Neural progenitor cell (in vitro differentiated cells): ENCODE data around the gene ESR2. TPM values are rescaled to one million over a fixed set of nuclear protein-coding genes. Genes with fewer than 3 reads are reported as not detected.

Source experiments
- DNase-seq: peaks from one replicate; pipeline ENCODE4 v3.0.0-alpha.2; 2016; ENCODE audit warnings: low spot score
- H2AFZ ChIP-seq: fragments of 200-600 bp; sonication (generic); replicated peaks from 2 replicates; pipeline ENCODE4 v1.6.1; 2016; ENCODE audit warnings: antibody characterized with exemption
- H3F3A ChIP-seq: fragments of 200-600 bp; sonication (generic); 2 replicates; pipeline ENCODE4 v1.6.1; 2016; ENCODE audit warnings: antibody characterized with exemption, low read depth
- H3K27ac ChIP-seq: fragments of 200-600 bp; sonication (generic); 2 replicates; pipeline ENCODE4 v1.5.1; 2016; ENCODE audit warnings: mild to moderate bottlenecking
- H3K27me3 ChIP-seq: fragments of 200-600 bp; sonication (generic); 2 replicates; pipeline ENCODE4 v1.6.1; 2016; ENCODE audit warnings: mild to moderate bottlenecking, moderate library complexity
- H3K36me3 ChIP-seq: fragments of 200-600 bp; sonication (generic); 2 replicates; pipeline ENCODE4 v1.5.1; 2016
- H3K4me1 ChIP-seq: fragments of 200-600 bp; sonication (generic); 2 replicates; pipeline ENCODE4 v1.6.1; 2016; ENCODE audit warnings: mixed run types
- H3K4me2 ChIP-seq: fragments of 200-600 bp; sonication (generic); 2 replicates; pipeline ENCODE4 v1.6.1; 2016
- H3K4me3 ChIP-seq: fragments of 200-600 bp; sonication (generic); 2 replicates; pipeline ENCODE4 v1.5.1; 2016
- H3K79me2 ChIP-seq: fragments of 200-600 bp; sonication (generic); 2 replicates; pipeline ENCODE4 v1.6.1; 2016; ENCODE audit warnings: low read depth
- H3K9ac ChIP-seq: fragments of 200-600 bp; sonication (generic); 2 replicates; pipeline ENCODE4 v1.6.1; 2016
- H3K9me3 ChIP-seq: fragments of 200-600 bp; sonication (generic); 2 replicates; pipeline ENCODE4 v1.5.1; 2016; ENCODE audit warnings: low read depth
- H4K20me1 ChIP-seq: fragments of 200-600 bp; sonication (generic); 2 replicates; pipeline ENCODE4 v1.6.1; 2016; ENCODE audit warnings: low read depth
- H3K27ac Mint-ChIP-seq: 3 replicates; pipeline ENCODE4 v1.8.0; 2021; ENCODE audit warnings: mixed read lengths
- H3K27me3 Mint-ChIP-seq: 2 replicates; pipeline ENCODE4 v1.8.0; 2022; ENCODE audit warnings: low read depth, mild to moderate bottlenecking, inconsistent platforms, moderate library complexity, mixed read lengths; ENCODE audit not compliant: insufficient read depth
- H3K36me3 Mint-ChIP-seq: 3 replicates; pipeline ENCODE4 v1.8.0; 2021; ENCODE audit warnings: mixed read lengths
- H3K4me1 Mint-ChIP-seq: 3 replicates; pipeline ENCODE4 v1.8.0; 2021; ENCODE audit warnings: mixed read lengths
- H3K4me3 Mint-ChIP-seq: 3 replicates; pipeline ENCODE4 v1.8.0; 2021; ENCODE audit warnings: mild to moderate bottlenecking, moderate library complexity, mixed read lengths
- H3K9me3 Mint-ChIP-seq: 3 replicates; pipeline ENCODE4 v1.8.0; 2020; ENCODE audit warnings: mixed read lengths
- EZH2 ChIP-seq: fragments of 200-600 bp; sonication (generic); IDR thresholded peaks from 2 replicates; pipeline ENCODE4 v1.6.1; 2017; ENCODE audit warnings: antibody characterized with exemption, mild to moderate bottlenecking, moderate library complexity
- EZH2phosphoT487 ChIP-seq: fragments of 200-600 bp; sonication (generic); IDR thresholded peaks from 2 replicates; pipeline ENCODE4 v1.6.1; 2017; ENCODE audit warnings: antibody characterized with exemption
- total RNA-seq: library from RNA; depleted of rRNA; stranded (reverse); fragments of >200 nt; gene quantifications from 2 replicates; pipeline ENCODE4 v1.2.3, GENCODE V29; 2015; ENCODE audit warnings: low replicate concordance
- TF ChIP-seq, protein P1 (sequence below): fragments of 200-600 bp; sonication (generic); IDR thresholded peaks from 2 replicates; pipeline ENCODE4 v1.5.1; 2017; ENCODE audit warnings: antibody characterized with exemption, mild to moderate bottlenecking

ESR2 gene
- total RNA-seq, 1 donor from 2014 or later = 0.21 TPM

DNA sequence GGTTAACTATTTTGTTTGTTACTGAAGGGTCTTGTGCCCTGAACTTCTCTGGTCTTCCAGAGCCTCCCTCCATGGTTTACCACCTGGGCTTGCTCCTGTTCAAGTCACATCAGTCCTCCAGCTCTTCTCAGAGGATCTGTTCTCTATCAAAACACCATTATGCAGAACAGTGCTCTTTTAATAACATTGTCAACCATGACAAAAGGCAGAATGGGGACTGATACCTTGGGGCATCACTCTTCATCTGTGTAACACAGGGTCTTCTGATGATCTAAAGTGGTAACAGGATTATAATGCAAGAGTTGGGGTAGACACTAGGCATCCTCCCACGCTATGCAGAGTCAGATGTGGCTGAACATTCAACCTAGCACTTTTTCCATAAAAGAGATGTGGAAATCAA, 38.4 kb downstream of the ESR2 start:
- H3K4me2 ChIP-seq = no peak overlapping the region
- no peaks in the 10 kb centered on the region for H3K36me3 Mint-ChIP-seq
- H2AFZ ChIP-seq = no peak overlapping the region
- peaks cover under 1% of the 10 kb centered on the region for H3K27me3 Mint-ChIP-seq
- H3K79me2 ChIP-seq = no peaks in the 10 kb centered on the region
- no peak overlapping the region for H3K9ac ChIP-seq
- no peak for DNase-seq
- no peak overlapping the region for H3K27ac Mint-ChIP-seq
- H3K27ac ChIP-seq = no peak overlapping the region
- H3K4me3 Mint-ChIP-seq = no peak overlapping the region
- peaks cover 6% of the 10 kb centered on the region for H3K4me1 Mint-ChIP-seq
- no peak overlapping the region for H3K4me3 ChIP-seq
- no peaks in the 10 kb centered on the region for H3K36me3 ChIP-seq
- no peaks in the 10 kb centered on the region for H3K9me3 Mint-ChIP-seq
- H3K9me3 ChIP-seq = no peaks in the 10 kb centered on the region
- H4K20me1 ChIP-seq = no peaks in the 10 kb centered on the region
- H3K27me3 ChIP-seq = no peaks in the 10 kb centered on the region
- H3F3A ChIP-seq = no peaks in the 10 kb centered on the region
- H3K4me1 ChIP-seq = peaks cover 1% of the 10 kb centered on the region
- TF ChIP-seq EZH2 (no peak), EZH2phosphoT487 (no peak)
- TF ChIP-seq, protein P1, sequence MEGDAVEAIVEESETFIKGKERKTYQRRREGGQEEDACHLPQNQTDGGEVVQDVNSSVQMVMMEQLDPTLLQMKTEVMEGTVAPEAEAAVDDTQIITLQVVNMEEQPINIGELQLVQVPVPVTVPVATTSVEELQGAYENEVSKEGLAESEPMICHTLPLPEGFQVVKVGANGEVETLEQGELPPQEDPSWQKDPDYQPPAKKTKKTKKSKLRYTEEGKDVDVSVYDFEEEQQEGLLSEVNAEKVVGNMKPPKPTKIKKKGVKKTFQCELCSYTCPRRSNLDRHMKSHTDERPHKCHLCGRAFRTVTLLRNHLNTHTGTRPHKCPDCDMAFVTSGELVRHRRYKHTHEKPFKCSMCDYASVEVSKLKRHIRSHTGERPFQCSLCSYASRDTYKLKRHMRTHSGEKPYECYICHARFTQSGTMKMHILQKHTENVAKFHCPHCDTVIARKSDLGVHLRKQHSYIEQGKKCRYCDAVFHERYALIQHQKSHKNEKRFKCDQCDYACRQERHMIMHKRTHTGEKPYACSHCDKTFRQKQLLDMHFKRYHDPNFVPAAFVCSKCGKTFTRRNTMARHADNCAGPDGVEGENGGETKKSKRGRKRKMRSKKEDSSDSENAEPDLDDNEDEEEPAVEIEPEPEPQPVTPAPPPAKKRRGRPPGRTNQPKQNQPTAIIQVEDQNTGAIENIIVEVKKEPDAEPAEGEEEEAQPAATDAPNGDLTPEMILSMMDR = no peak

DNA sequence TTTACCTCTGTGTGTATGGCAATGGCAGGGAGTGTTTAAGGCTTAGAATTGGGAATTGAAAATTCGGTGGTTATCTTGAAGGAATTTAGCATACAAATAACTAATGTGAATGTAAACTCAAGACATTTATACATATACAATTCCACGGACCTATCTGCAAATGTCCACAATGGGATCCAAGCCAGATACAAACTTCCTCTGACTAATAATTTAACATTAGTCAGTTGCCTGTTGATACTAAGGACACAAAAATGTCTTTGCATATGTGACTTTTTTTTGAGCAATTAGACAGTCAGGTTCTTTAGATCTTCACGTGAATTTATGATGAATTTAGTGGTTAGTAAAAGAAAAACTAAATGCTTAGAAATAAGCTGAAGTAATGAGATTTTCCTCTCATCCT, 40.5 kb downstream of the ESR2 start:
- Mint-ChIP-seq H3K9me3 (no peaks in the 10 kb centered on the region), H3K36me3 (no peaks in the 10 kb centered on the region), H3K4me3 (no peak overlapping the region), H3K4me1 (peaks cover 16% of the 10 kb centered on the region), H3K27me3 (peaks cover 3% of the 10 kb centered on the region), H3K27ac (no peak overlapping the region)
- Histone ChIP-seq H3K4me2 (no peak overlapping the region), H3K9me3 (no peaks in the 10 kb centered on the region), H3K4me1 (peaks cover 9% of the 10 kb centered on the region), H2AFZ (no peak overlapping the region), H4K20me1 (no peaks in the 10 kb centered on the region), H3K4me3 (no peak overlapping the region), H3K79me2 (no peaks in the 10 kb centered on the region), H3F3A (no peaks in the 10 kb centered on the region), H3K9ac (no peak overlapping the region), H3K36me3 (no peaks in the 10 kb centered on the region), H3K27me3 (no peaks in the 10 kb centered on the region), H3K27ac (no peak overlapping the region)
- TF ChIP-seq EZH2 (no peak), EZH2phosphoT487 (no peak)
- TF ChIP-seq, protein P1 = no peak
- no peak for DNase-seq

DNA sequence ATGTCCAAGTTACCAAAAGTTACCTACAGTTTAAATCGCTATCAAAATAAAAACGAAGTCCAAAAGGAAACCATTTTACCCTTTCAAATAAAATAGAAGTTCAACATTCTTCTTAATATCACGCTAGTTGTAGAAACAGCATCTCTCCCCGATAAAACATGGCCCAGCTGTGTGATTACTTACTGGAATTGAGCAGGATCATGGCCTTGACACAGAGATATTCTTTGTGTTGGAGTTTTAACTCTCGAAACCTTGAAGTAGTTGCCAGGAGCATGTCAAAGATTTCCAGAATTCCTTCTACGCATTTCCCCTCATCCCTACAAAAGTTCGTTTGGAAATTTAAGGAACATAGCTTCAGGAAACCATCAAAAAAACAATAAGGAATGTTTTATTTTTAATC, 44.8 kb downstream of the ESR2 start:
- Histone ChIP-seq H3F3A (no peaks in the 10 kb centered on the region), H2AFZ (no peak overlapping the region), H3K9ac (no peak overlapping the region), H3K9me3 (no peaks in the 10 kb centered on the region), H4K20me1 (no peaks in the 10 kb centered on the region), H3K27me3 (no peaks in the 10 kb centered on the region), H3K36me3 (no peaks in the 10 kb centered on the region), H3K79me2 (no peaks in the 10 kb centered on the region), H3K4me2 (no peak overlapping the region), H3K4me1 (peaks cover 9% of the 10 kb centered on the region), H3K27ac (no peak overlapping the region), H3K4me3 (no peak overlapping the region)
- Mint-ChIP-seq H3K9me3 (no peaks in the 10 kb centered on the region), H3K4me1 (peaks cover 16% of the 10 kb centered on the region), H3K36me3 (no peaks in the 10 kb centered on the region), H3K4me3 (no peak overlapping the region), H3K27me3 (peaks cover 3% of the 10 kb centered on the region), H3K27ac (no peak overlapping the region)
- TF ChIP-seq EZH2phosphoT487 (no peak), EZH2 (no peak)
- TF ChIP-seq, protein P1 = no peak
- DNase-seq = no peak

DNA sequence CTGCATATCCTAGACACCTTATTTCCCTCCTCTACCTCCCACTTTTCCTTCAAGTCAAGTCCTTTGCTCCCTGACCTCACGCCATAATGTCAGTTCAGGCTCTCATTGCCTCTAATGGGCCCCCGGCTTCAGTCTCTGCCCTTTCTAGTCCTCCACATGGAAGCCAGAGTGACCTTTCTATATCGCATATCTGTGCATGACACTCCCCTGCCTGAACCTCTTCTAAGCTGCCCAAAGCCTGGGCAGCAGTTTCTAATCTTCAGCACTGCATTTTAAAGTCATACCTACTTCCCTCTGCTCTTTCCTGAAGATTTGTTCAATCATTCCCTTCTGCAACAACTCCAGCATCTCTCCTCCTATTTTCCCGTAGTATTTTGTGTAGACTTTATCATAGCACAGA, 45.5 kb downstream of the ESR2 start:
- Mint-ChIP-seq H3K9me3 (no peaks in the 10 kb centered on the region), H3K27ac (no peak overlapping the region)

More for the DNA sequence above, 45.5 kb downstream of the ESR2 start:
- Mint-ChIP-seq H3K36me3 (no peaks in the 10 kb centered on the region), H3K27me3 (peaks cover 4% of the 10 kb centered on the region), H3K4me1 (peaks cover 16% of the 10 kb centered on the region), H3K4me3 (no peak overlapping the region)
- H3K4me1 ChIP-seq = peaks cover 9% of the 10 kb centered on the region
- no peak overlapping the region for H3K4me2 ChIP-seq
- H3K36me3 ChIP-seq = no peaks in the 10 kb centered on the region
- H3K4me3 ChIP-seq = no peak overlapping the region
- TF ChIP-seq EZH2 = no peak
- TF ChIP-seq, protein P1 = no peak
- TF ChIP-seq EZH2phosphoT487 = no peak
- H2AFZ ChIP-seq = no peak overlapping the region
- no peaks in the 10 kb centered on the region for H4K20me1 ChIP-seq
- no peaks in the 10 kb centered on the region for H3F3A ChIP-seq
- H3K27ac ChIP-seq = no peak overlapping the region
- H3K9me3 ChIP-seq = no peaks in the 10 kb centered on the region
- no peak overlapping the region for H3K9ac ChIP-seq
- no peaks in the 10 kb centered on the region for H3K79me2 ChIP-seq
- H3K27me3 ChIP-seq = no peaks in the 10 kb centered on the region
- no peak for DNase-seq
